ENCODE data around the gene GATB. TPM values are rescaled to one million over a fixed set of nuclear protein-coding genes. Genes with fewer than 3 reads are reported as not detected.

Gene GATB
- polyA plus RNA-seq, 3 donors, result 5.5 to 12.2 (median 9.0) TPM

- intact Hi-C loops (cut with micrococcal nuclease), result no loop called here
- H3K9me3 ChIP-seq (replicated peaks in 1 of 2; ENCODE audit: control insufficient read depth in 1 of 2, insufficient read depth in 1 of 2, low read length in 2 of 2), result no peaks in the 10 kb centered on the region
- H4K20me1 ChIP-seq (ENCODE audit: insufficient read depth, low read length), result no peaks in the 10 kb centered on the region
- Mint-ChIP-seq H3K9me3 (no peaks in the 10 kb centered on the region), H3K27ac (peak overlapping the region in 2 of 7 donors; percentile 1 to 77), H3K36me3 (peaks cover 29 to 32% of the 10 kb centered on the region in 2 donors), H3K4me3 (no peak overlapping the region), H3K27me3 (ENCODE audit: low read depth in 3 of 3) (no peaks in the 10 kb centered on the region), H3K4me1 (peaks cover 4% of the 10 kb centered on the region)
- H3K9ac ChIP-seq (ENCODE audit: insufficient read depth, low read length, poor library complexity, severe bottlenecking), result no peak overlapping the region
- TF ChIP-seq CTCF (IDR thresholded peaks at IDR 0.05), result no peak
- DNase-seq, result no peak
- no peak overlapping the region for H3K27ac ChIP-seq (ENCODE audit: low read depth in 1 of 2, low read length in 2 of 2)
- H3K27me3 ChIP-seq (ENCODE audit: control insufficient read depth in 2 of 2, insufficient read depth in 2 of 2, low read length in 2 of 2), result no peaks in the 10 kb centered on the region
- H3K79me2 ChIP-seq (ENCODE audit: insufficient read depth, low read length), result no peaks in the 10 kb centered on the region
- WGBS (ENCODE audit: insufficient coverage), result 100% methylated on average over 5 of the region's 7 CpGs
- H3K36me3 ChIP-seq (replicated peaks in 1 of 2; ENCODE audit: control insufficient read depth in 1 of 2, insufficient read depth in 2 of 2, low read length in 2 of 2), result peaks cover 0 to 47% of the 10 kb centered on the region in 2 donors
- no peaks in the 10 kb centered on the region for H3K4me1 ChIP-seq (ENCODE audit: control insufficient read depth in 1 of 2, insufficient read depth in 2 of 2, low read length in 2 of 2)
- H3K4me2 ChIP-seq (replicated peaks; ENCODE audit: extremely low read depth, low read length, poor library complexity, severe bottlenecking), result no peak overlapping the region
- H3K4me3 ChIP-seq (replicated peaks in 1 of 3; ENCODE audit: low read depth in 2 of 3, low read length in 3 of 3), result no peak overlapping the region
- no peak overlapping the region for H2AFZ ChIP-seq (ENCODE audit: insufficient read depth, low read depth, low read length, poor library complexity, severe bottlenecking)
Observed at GRCh38 chr4:151721466-151721865, 39.3 kb downstream of the GATB start.

GRCh38 chr4:151719956-151720334 lies 40.9 kb downstream of the GATB start:
- Histone ChIP-seq H3K4me2 (replicated peaks; ENCODE audit: extremely low read depth, low read length, poor library complexity, severe bottlenecking) (no peak overlapping the region), H3K27me3 (ENCODE audit: control insufficient read depth in 2 of 2, insufficient read depth in 2 of 2, low read length in 2 of 2) (no peaks in the 10 kb centered on the region), H3K79me2 (ENCODE audit: insufficient read depth, low read length) (no peaks in the 10 kb centered on the region), H3K9me3 (replicated peaks in 1 of 2; ENCODE audit: control insufficient read depth in 1 of 2, insufficient read depth in 1 of 2, low read length in 2 of 2) (no peaks in the 10 kb centered on the region), H4K20me1 (ENCODE audit: insufficient read depth, low read length) (no peaks in the 10 kb centered on the region), H2AFZ (ENCODE audit: insufficient read depth, low read depth, low read length, poor library complexity, severe bottlenecking) (no peak overlapping the region), H3K4me1 (ENCODE audit: control insufficient read depth in 1 of 2, insufficient read depth in 2 of 2, low read length in 2 of 2) (no peaks in the 10 kb centered on the region), H3K4me3 (replicated peaks in 1 of 3; ENCODE audit: low read depth in 2 of 3, low read length in 3 of 3) (no peak overlapping the region), H3K36me3 (replicated peaks in 1 of 2; ENCODE audit: control insufficient read depth in 1 of 2, insufficient read depth in 2 of 2, low read length in 2 of 2) (peaks cover 8 to 62% of the 10 kb centered on the region in 2 donors), H3K9ac (ENCODE audit: insufficient read depth, low read length, poor library complexity, severe bottlenecking) (no peak overlapping the region), H3K27ac (ENCODE audit: low read depth in 1 of 2, low read length in 2 of 2) (no peak overlapping the region)
- H3K4me3 Mint-ChIP-seq, result no peak overlapping the region
- H3K4me1 Mint-ChIP-seq, result peaks cover 4% of the 10 kb centered on the region
- H3K36me3 Mint-ChIP-seq, result peaks cover 41 to 45% of the 10 kb centered on the region in 2 donors
- 99% methylated on average over 7 of the region's 8 CpGs for WGBS (ENCODE audit: insufficient coverage)
- H3K27ac Mint-ChIP-seq, result no peak overlapping the region
- DNase-seq, result no peak
- no peak for TF ChIP-seq CTCF (IDR thresholded peaks at IDR 0.05)
- H3K9me3 Mint-ChIP-seq, result no peaks in the 10 kb centered on the region
- intact Hi-C loops (cut with micrococcal nuclease), result no loop called here
- H3K27me3 Mint-ChIP-seq (ENCODE audit: low read depth in 3 of 3), result peaks cover 0 to 4% (median 0%) of the 10 kb centered on the region in 3 donors

Measured in CD14-positive monocyte (primary cell).